HCT116 (cell line): Measurements from ENCODE around the gene SHCBP1L. TPM values are rescaled to one million over a fixed set of nuclear protein-coding genes. Genes with fewer than 3 reads are reported as not detected.

Experiments
- ATAC-seq: fragments of 200-7000 bp; cut with Tn5 transposase; 2 replicates; pipeline ENCODE4 v1.9.1; 2020; ENCODE audit warnings: mild to moderate bottlenecking, moderate library complexity
- BruUV-seq: library from RNA; stranded (reverse); fragments of 400-500 nt; replicated peaks from 2 replicates; lab custom pipeline; 2021; lab: Mats Ljungman, UMichigan
- CTCF ChIA-PET: fragments of 300-600 bp; sonication (Branson Sonifier 250); formaldehyde crosslinking; loops from one replicate; lab custom pipeline; 2021; ENCODE audit warnings: antibody characterized with exemption; lab: Charles Lee
- POLR2A ChIA-PET: fragments of 300-600, 350-600 bp; sonication (Branson Sonifier 250); formaldehyde crosslinking; loops from one replicate; lab custom pipeline; 2021; ENCODE audit warnings: antibody characterized with exemption; lab: Charles Lee
- RAD21 ChIA-PET, 2 experiments: fragments of 300-600 bp; sonication (Branson Sonifier 250); formaldehyde crosslinking; loops; one replicate each; lab custom pipeline; 2023; ENCODE audit warnings: low total read pairs in 2 of 2; ENCODE audit not compliant: uncharacterized antibody in 2 of 2, unreplicated experiment in 2 of 2, low non-redundant PET in 1 of 2; lab: Charles Lee
- DNase-seq: peaks from one replicate; pipeline ENCODE4 v3.0.0-alpha.2; 2010; ENCODE audit warnings: low read depth, low spot score
- H2AFZ ChIP-seq: fragments of 200-600 bp; shearing (Covaris generic), sonication (generic); 2 replicates; pipeline ENCODE4 v1.6.1; 2017; ENCODE audit warnings: low read depth, mixed run types, mixed read lengths, antibody characterized with exemption, low read length; ENCODE audit not compliant: poor library complexity, severe bottlenecking
- H3K27ac ChIP-seq: 2 replicates; pipeline ENCODE4 v1.5.1; 2012; ENCODE audit warnings: low read depth, low read length
- H3K27me3 ChIP-seq: fragments of 200-600 bp; sonication (generic); 2 replicates; pipeline ENCODE4 v1.6.1; 2016; ENCODE audit warnings: mixed run types, low read length, mixed read lengths; ENCODE audit not compliant: insufficient read depth
- H3K36me3 ChIP-seq, 2 experiments: fragments of 200-500 bp in 1 of 2; fragments of 200-600 bp in 1 of 2; sonication (Bioruptor generic) in 1 of 2; sonication (generic) in 1 of 2; 2 replicates each; pipeline versions ENCODE4 v1.5.1 to v1.6.1; 2014 to 2016; ENCODE audit warnings: low read length in 2 of 2, inconsistent platforms in 1 of 2, mixed read lengths in 1 of 2, mixed run types in 1 of 2; ENCODE audit not compliant: insufficient read depth in 2 of 2, control insufficient read depth in 1 of 2
- H3K4me1 ChIP-seq, 2 experiments: fragments of 200-600 bp in 1 of 2; sonication (generic) in 1 of 2; 2 replicates each; pipeline versions ENCODE4 v1.5.1 to v1.6.1; 2012 to 2017; ENCODE audit warnings: low read length in 2 of 2, inconsistent platforms in 1 of 2, mild to moderate bottlenecking in 1 of 2, mixed read lengths in 1 of 2, mixed run types in 1 of 2, moderate library complexity in 1 of 2; ENCODE audit not compliant: insufficient read depth in 2 of 2, control insufficient read depth in 1 of 2
- H3K4me2 ChIP-seq: fragments of 200-600 bp; sonication (generic); 2 replicates; pipeline ENCODE4 v1.6.1; 2017; ENCODE audit warnings: mixed run types, low read length, mixed read lengths
- H3K4me3 ChIP-seq, 2 experiments: fragments of 200-600 bp in 1 of 2; sonication (generic) in 1 of 2; replicated peaks in 1 of 2; 2 replicates each; pipeline ENCODE4 v1.5.1; 2011 to 2016; ENCODE audit warnings: low read length in 2 of 2, control low read depth in 1 of 2, low read depth in 1 of 2, mild to moderate bottlenecking in 1 of 2, mixed read lengths in 1 of 2, mixed run types in 1 of 2
- H3K79me2 ChIP-seq: fragments of 200-600 bp; sonication (generic); 2 replicates; pipeline ENCODE4 v1.6.1; 2017; ENCODE audit warnings: mild to moderate bottlenecking, mixed run types, low read length, moderate library complexity, mixed read lengths; ENCODE audit not compliant: insufficient read depth
- H3K9ac ChIP-seq: fragments of 200-600 bp; sonication (generic); 2 replicates; pipeline ENCODE4 v1.6.1; 2016; ENCODE audit warnings: low read length, mixed read lengths
- H3K9me2 ChIP-seq: fragments of 200-600 bp; sonication (generic), shearing (Covaris generic); 2 replicates; pipeline ENCODE4 v1.6.1; 2017; ENCODE audit warnings: mixed run types, mild to moderate bottlenecking, moderate library complexity; ENCODE audit not compliant: insufficient read depth
- H3K9me3 ChIP-seq, 2 experiments: fragments of 200-500 bp in 1 of 2; fragments of 200-600 bp in 1 of 2; sonication (Bioruptor generic) in 1 of 2; sonication (generic) in 1 of 2; 2 replicates each; pipeline ENCODE4 v1.6.1; 2014 to 2017; ENCODE audit warnings: low read length in 2 of 2, mixed read lengths in 2 of 2, inconsistent platforms in 1 of 2, low read depth in 1 of 2, mild to moderate bottlenecking in 1 of 2, mixed run types in 1 of 2, moderate library complexity in 1 of 2; ENCODE audit not compliant: control insufficient read depth in 1 of 2, insufficient read depth in 1 of 2
- H4K20me1 ChIP-seq: fragments of 200-600 bp; sonication (generic), shearing (Covaris generic); 2 replicates; pipeline ENCODE4 v1.6.1; 2017; ENCODE audit warnings: mixed run types, mild to moderate bottlenecking, moderate library complexity; ENCODE audit not compliant: insufficient read depth
- CTCF ChIP-seq, 3 experiments: fragments of 200-600 bp in 1 of 3; sonication (generic) in 1 of 3; IDR thresholded peaks in 2 of 3; conservative IDR thresholded peaks in 1 of 3; 2 replicates each; pipeline ENCODE4 v1.5.1; 2012 to 2017; ENCODE audit warnings: low read depth in 2 of 3, low read length in 2 of 3, antibody characterized with exemption in 1 of 3, borderline replicate concordance in 1 of 3, control low read depth in 1 of 3, mild to moderate bottlenecking in 1 of 3, mixed read lengths in 1 of 3, mixed run types in 1 of 3, moderate library complexity in 1 of 3; ENCODE audit not compliant: insufficient read depth in 1 of 3
- JUND ChIP-seq: IDR thresholded peaks from 2 replicates; pipeline ENCODE4 v1.6.1; 2012
- MAX ChIP-seq: IDR thresholded peaks from 2 replicates; pipeline ENCODE4 v1.6.1; 2012
- POLR2AphosphoS5 ChIP-seq: IDR thresholded peaks from 2 replicates; pipeline ENCODE4 v1.6.1; 2011; ENCODE audit warnings: mild to moderate bottlenecking, low read depth, low read length, moderate library complexity
- SIN3A ChIP-seq: IDR thresholded peaks from 2 replicates; pipeline ENCODE4 v1.6.1; 2012; ENCODE audit warnings: low read depth
- SRF ChIP-seq: IDR thresholded peaks from 2 replicates; pipeline ENCODE4 v1.6.1; 2012; ENCODE audit warnings: low read depth
- ZBTB33 ChIP-seq: IDR thresholded peaks from 2 replicates; pipeline ENCODE4 v1.6.1; 2011; ENCODE audit warnings: mild to moderate bottlenecking, low read length, moderate library complexity; ENCODE audit not compliant: insufficient replicate concordance; ENCODE audit errors: extremely low read depth
- intact Hi-C: fragments of 100-400 bp; cut with micrococcal nuclease; formaldehyde crosslinking; loops from 2 replicates; pipeline ENCODE4 v1.10.0; 2022
- total RNA-seq: library from RNA; stranded (reverse); gene quantifications from one replicate; pipeline ENCODE4 v1.2.1, GENCODE V29; 2021; ENCODE audit not compliant: unreplicated experiment

The SHCBP1L gene
- total RNA-seq, 1 experiment from 2014 or later, result not detected

GRCh38 chr1:182925661-182926060 lies 27.3 kb downstream of the SHCBP1L start:
- no peak for ATAC-seq
- intact Hi-C loops, result no loop called here

More at GRCh38 chr1:182925661-182926060, 27.3 kb downstream of the SHCBP1L start:
- POLR2A ChIA-PET, result no interaction called here
- Histone ChIP-seq H3K27ac (no peak overlapping the region), H3K9ac (no peak overlapping the region), H3K9me2 (no peaks in the 10 kb centered on the region), H3K4me2 (no peak overlapping the region), H3K4me1 (no peaks in the 10 kb centered on the region), H3K36me3 (no peaks in the 10 kb centered on the region), H3K79me2 (no peaks in the 10 kb centered on the region), H2AFZ (no peak overlapping the region), H3K27me3 (no peaks in the 10 kb centered on the region), H4K20me1 (no peaks in the 10 kb centered on the region), H3K9me3 (no peaks in the 10 kb centered on the region; a peak in 1 of 4 replicates)
- DNase-seq, result no peak
- CTCF ChIA-PET, result no interaction called here
- RAD21 ChIA-PET, result no interaction called here
- TF ChIP-seq POLR2AphosphoS5, result no peak
- no peak for TF ChIP-seq ZBTB33
- no peak for TF ChIP-seq SIN3A
- TF ChIP-seq MAX, result no peak
- no peak for TF ChIP-seq SRF
- no peak for TF ChIP-seq CTCF (IDR thresholded peaks at IDR 0.05 in 2 of 3, conservative IDR thresholded peaks at IDR 0.05 in 1 of 3; ENCODE audit: borderline replicate concordance in 1 of 3, insufficient read depth in 1 of 3, low read depth in 2 of 3, low read length in 2 of 3)
- TF ChIP-seq JUND, result no peak
- TF ChIP-seq, all 23 proteins: peak for 0
- no TSS peak for BruUV-seq
- no peak overlapping the region for H3K4me3 ChIP-seq
